Measurements from ENCODE around the gene RDH16. TPM values are rescaled to one million over a fixed set of nuclear protein-coding genes. Genes with fewer than 3 reads are reported as not detected.
"Not testable (repeated sequence)": the region's sequence is repeated elsewhere in the genome, so short reads cannot be mapped to it uniquely, and the experiment has no call there.

RDH16 gene
- total and polyA plus RNA-seq, 10 donors, result 0.86 to 3.9 (median 2.6) TPM

DNA sequence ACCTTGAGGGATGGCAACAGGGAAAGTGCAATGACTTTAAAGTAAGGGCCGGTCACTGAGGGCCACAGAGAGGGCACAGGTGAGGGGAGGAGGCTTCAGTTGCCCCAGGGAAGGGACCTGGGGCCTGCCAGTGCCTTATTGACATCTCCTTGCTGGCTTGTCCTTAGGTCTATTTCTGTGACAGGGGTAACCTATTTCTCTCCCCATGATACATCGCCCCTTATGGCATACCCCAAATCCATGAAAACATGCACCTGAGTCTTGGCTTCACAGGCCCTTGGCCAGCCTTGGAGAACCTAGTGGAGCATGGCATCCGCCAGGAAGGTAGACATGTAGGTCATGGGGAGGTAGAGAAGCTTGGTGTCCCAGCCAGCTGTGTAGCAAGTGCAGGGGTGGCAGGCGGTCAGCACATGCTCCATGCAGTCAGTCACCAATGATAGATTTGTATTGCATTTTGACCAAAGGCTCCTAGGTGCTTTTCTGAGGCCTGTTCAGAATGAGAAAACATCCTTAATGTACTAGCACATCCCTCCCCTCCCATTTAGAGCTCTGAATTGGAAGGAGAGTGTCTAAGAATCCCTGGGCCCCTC lies 23.6 kb upstream of the RDH16 start:
- TF ChIP-seq, protein P1, sequence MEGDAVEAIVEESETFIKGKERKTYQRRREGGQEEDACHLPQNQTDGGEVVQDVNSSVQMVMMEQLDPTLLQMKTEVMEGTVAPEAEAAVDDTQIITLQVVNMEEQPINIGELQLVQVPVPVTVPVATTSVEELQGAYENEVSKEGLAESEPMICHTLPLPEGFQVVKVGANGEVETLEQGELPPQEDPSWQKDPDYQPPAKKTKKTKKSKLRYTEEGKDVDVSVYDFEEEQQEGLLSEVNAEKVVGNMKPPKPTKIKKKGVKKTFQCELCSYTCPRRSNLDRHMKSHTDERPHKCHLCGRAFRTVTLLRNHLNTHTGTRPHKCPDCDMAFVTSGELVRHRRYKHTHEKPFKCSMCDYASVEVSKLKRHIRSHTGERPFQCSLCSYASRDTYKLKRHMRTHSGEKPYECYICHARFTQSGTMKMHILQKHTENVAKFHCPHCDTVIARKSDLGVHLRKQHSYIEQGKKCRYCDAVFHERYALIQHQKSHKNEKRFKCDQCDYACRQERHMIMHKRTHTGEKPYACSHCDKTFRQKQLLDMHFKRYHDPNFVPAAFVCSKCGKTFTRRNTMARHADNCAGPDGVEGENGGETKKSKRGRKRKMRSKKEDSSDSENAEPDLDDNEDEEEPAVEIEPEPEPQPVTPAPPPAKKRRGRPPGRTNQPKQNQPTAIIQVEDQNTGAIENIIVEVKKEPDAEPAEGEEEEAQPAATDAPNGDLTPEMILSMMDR (IDR thresholded peaks at IDR 0.05 in 8 of 11, conservative IDR thresholded peaks at IDR 0.05 in 3 of 11), result no peak
- TF ChIP-seq POLR2AphosphoS5 (IDR thresholded peaks at IDR 0.05), result no peak
- no peak for TF ChIP-seq POLR2A (IDR thresholded peaks at IDR 0.05)
- peaks cover 0 to 6% (median 0%) of the 10 kb centered on the region in 6 donors for H3K36me3 ChIP-seq
- no peak overlapping the region for H3K4me3 ChIP-seq
- no peaks in the 10 kb centered on the region for H3K27me3 ChIP-seq (replicated peaks in 1 of 7)
- intact Hi-C loops (cut with DNase I; ENCODE audit: low total_unique reads), result no loop called here
- H3K9me3 ChIP-seq, result peaks cover 0 to 4% (median 0%) of the 10 kb centered on the region in 8 donors
- no peak for DNase-seq
- no peaks in the 10 kb centered on the region for H3K4me1 ChIP-seq
- H3K27ac ChIP-seq, result no peak overlapping the region
- 89 to 99% (median 91%) methylated on average over 4 of the region's 4 CpGs for WGBS, 5 donors

DNA sequence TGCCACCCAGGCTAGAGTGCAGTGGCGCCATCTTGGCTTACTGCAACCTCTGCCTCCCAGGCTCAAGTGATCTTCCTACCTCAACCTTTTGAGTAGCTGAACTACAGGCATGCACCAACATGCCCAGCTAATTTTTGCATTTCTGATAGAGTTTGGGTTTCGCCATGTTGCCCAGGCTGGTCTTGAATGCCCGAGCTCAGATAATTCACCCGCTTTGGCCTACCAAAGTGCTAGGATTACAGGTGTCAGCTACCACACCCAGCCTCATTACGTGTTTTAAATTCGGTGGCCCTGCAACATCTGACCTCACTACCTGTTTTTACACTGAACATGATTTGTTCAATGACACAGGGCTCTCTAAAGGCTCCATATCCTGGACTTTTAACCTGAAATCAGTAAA lies 22.9 kb upstream of the RDH16 start:
- TF ChIP-seq, protein P1 (IDR thresholded peaks at IDR 0.05 in 8 of 11, conservative IDR thresholded peaks at IDR 0.05 in 3 of 11), result no peak
- TF ChIP-seq POLR2AphosphoS5 (IDR thresholded peaks at IDR 0.05) (no peak), POLR2A (IDR thresholded peaks at IDR 0.05) (no peak)
- WGBS, 5 donors, result 93 to 98% (median 96%) methylated on average over 6 of the region's 6 CpGs
- no peaks in the 10 kb centered on the region for H3K27me3 ChIP-seq (replicated peaks in 1 of 7)
- H3K36me3 ChIP-seq, result peaks cover 0 to 6% (median 0%) of the 10 kb centered on the region in 6 donors
- no peak overlapping the region for H3K27ac ChIP-seq
- intact Hi-C loops (cut with DNase I; ENCODE audit: low total_unique reads), result no loop called here
- no peak for DNase-seq
- peaks cover 0 to 4% (median 0%) of the 10 kb centered on the region in 8 donors for H3K9me3 ChIP-seq
- no peaks in the 10 kb centered on the region for H3K4me1 ChIP-seq
- no peak overlapping the region for H3K4me3 ChIP-seq

DNA sequence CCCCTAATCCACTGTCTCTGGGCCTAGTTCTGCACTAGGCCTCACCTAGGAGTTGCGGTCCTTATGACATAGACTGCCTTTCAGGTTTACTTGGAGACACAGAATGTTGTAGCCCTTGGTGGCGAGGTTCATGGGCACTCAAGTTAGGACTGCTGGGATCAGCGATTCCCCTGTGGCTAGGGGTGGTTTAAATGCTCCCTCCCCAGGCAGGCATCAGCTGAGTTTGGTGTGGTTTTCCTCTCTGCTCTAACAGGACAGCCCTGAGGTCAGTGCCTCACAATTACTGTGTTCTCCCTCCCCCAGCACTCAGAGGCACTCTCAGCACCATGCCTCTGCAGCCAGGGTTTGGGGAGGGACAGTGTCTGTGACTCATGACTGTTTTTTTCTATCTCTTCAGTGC lies 22.2 kb upstream of the RDH16 start:
- TF ChIP-seq, protein P1 (IDR thresholded peaks at IDR 0.05 in 8 of 11, conservative IDR thresholded peaks at IDR 0.05 in 3 of 11), result no peak
- no peak for TF ChIP-seq POLR2A (IDR thresholded peaks at IDR 0.05)
- no peak for TF ChIP-seq POLR2AphosphoS5 (IDR thresholded peaks at IDR 0.05)
- 93 to 100% (median 98%) methylated on average over 1 to 3 of the region's 3 CpGs for WGBS, 5 donors
- no peaks in the 10 kb centered on the region for H3K4me1 ChIP-seq
- H3K27me3 ChIP-seq (replicated peaks in 1 of 7), result no peaks in the 10 kb centered on the region
- DNase-seq, result no peak
- peaks cover 0 to 6% (median 0%) of the 10 kb centered on the region in 6 donors for H3K36me3 ChIP-seq
- peaks cover 0 to 4% (median 0%) of the 10 kb centered on the region in 8 donors for H3K9me3 ChIP-seq
- H3K27ac ChIP-seq, result no peak overlapping the region
- intact Hi-C loops (cut with DNase I; ENCODE audit: low total_unique reads), result no loop called here
- H3K4me3 ChIP-seq, result no peak overlapping the region

DNA sequence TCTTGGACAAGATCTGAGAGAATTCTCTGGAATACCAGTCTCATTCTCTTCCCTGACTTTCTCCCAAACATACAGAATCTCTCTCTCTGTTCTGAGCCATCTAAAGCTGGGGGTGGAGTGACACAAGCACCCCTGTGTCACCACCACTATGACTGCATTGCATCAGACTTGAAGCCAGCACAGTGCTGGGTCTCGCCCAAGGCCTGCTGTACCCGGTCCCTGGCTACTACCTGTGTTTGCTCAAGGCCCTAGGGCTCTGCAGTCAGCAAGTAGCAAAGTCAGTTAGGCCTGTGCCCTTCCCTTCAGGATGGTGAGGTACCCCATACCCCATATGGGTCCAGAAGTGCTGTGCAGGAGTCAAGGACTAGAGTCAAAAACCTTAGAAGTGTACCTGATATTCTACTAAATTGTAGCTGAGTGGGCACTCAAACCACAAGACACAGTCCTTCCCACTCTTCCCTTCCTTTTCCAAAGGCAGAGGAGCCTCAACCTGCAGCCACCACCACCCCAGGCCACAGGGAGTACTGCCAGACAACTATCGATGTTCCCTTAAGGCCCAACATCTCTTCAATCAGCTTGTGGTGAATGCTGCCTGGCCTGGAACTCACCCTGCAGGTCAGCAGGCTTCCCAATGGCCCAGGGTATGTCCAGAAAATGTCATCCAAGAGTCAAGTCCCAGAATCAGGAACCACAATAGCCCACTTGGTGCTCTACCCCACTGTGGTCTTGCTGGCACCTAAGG lies 21.2 kb upstream of the RDH16 start:
- peaks cover 0 to 4% (median 0%) of the 10 kb centered on the region in 8 donors for H3K9me3 ChIP-seq
- H3K36me3 ChIP-seq, result peaks cover 0 to 6% (median 0%) of the 10 kb centered on the region in 6 donors
- TF ChIP-seq POLR2A (IDR thresholded peaks at IDR 0.05) (no peak), POLR2AphosphoS5 (IDR thresholded peaks at IDR 0.05) (no peak)
- TF ChIP-seq, protein P1 (IDR thresholded peaks at IDR 0.05 in 8 of 11, conservative IDR thresholded peaks at IDR 0.05 in 3 of 11), result no peak
- DNase-seq, result no peak
- WGBS, 5 donors, result 82 to 96% (median 91%) methylated on average over 3 of the region's 3 CpGs
- no peaks in the 10 kb centered on the region for H3K27me3 ChIP-seq (replicated peaks in 1 of 7)
- H3K4me1 ChIP-seq, result no peaks in the 10 kb centered on the region
- intact Hi-C loops (cut with DNase I; ENCODE audit: low total_unique reads), result no loop called here
- no peak overlapping the region for H3K4me3 ChIP-seq
- no peak overlapping the region for H3K27ac ChIP-seq

DNA sequence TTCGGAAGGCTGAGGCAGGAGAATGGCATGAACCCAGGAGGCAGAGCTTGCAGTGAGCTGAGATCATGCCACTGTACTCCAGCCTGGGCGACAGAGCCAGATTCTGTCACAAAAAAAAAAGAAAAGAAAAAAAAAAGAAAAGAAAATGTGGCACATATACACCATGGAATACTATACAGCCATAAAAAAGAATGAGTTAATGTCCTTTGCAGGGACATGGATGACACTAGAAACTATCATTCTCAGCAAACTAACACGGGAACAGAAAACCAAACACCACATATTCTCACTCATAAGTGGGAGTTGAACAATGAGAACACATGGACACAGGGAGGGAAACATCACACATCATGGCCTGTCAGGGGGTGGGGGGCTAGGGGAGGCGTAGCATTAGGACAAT lies 20.0 kb upstream of the RDH16 start:
- H3K36me3 ChIP-seq; DNase-seq; H3K4me3 ChIP-seq; intact Hi-C loops (cut with DNase I; ENCODE audit: low total_unique reads); H3K4me1 ChIP-seq; H3K27me3 ChIP-seq (replicated peaks in 1 of 7); H3K27ac ChIP-seq; H3K9me3 ChIP-seq: not testable (repeated sequence)
- WGBS, 5 donors, result 81 to 97% (median 90%) methylated on average over 4 of the region's 4 CpGs

DNA sequence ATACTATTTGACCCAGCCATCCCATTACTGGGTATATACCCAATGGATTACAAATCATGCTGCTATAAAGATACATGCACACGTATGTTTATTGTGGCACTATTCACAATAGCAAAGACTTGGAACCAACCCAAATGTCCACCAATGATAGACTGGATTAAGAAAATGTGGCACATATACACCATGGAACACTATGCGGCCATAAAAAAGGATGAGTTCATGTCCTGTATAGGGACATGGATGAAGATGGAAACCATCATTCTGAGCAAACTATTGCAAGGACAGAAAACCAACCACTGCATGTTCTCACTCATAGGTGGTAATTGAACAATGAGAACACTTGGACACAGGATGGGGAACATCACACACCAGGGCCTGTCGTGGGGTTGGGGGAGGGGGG lies 16.8 kb upstream of the RDH16 start:
- H3K27me3 ChIP-seq (replicated peaks in 1 of 7); H3K27ac ChIP-seq; H3K9me3 ChIP-seq; H3K36me3 ChIP-seq; H3K4me1 ChIP-seq; intact Hi-C loops (cut with DNase I; ENCODE audit: low total_unique reads); H3K4me3 ChIP-seq; DNase-seq: not testable (repeated sequence)
- 77 to 96% (median 90%) methylated on average over 3 of the region's 3 CpGs for WGBS, 5 donors
